Skeletal muscle cell (primary cell): Measurements from ENCODE around the gene CLPTM1L.
"Not testable (repeated sequence)": the region's sequence is repeated elsewhere in the genome, so short reads cannot be mapped to it uniquely, and the experiment has no call there.

Experiments used
- DNase-seq: peaks from one replicate; pipeline ENCODE4 v3.0.0-alpha.2; 2010; ENCODE audit warnings: low read depth
- H3K4me3 ChIP-seq: 2 replicates; pipeline ENCODE4 v1.5.1; 2011; ENCODE audit warnings: low read depth, mild to moderate bottlenecking, control low read depth, low read length, moderate library complexity

The CLPTM1L gene

DNA sequence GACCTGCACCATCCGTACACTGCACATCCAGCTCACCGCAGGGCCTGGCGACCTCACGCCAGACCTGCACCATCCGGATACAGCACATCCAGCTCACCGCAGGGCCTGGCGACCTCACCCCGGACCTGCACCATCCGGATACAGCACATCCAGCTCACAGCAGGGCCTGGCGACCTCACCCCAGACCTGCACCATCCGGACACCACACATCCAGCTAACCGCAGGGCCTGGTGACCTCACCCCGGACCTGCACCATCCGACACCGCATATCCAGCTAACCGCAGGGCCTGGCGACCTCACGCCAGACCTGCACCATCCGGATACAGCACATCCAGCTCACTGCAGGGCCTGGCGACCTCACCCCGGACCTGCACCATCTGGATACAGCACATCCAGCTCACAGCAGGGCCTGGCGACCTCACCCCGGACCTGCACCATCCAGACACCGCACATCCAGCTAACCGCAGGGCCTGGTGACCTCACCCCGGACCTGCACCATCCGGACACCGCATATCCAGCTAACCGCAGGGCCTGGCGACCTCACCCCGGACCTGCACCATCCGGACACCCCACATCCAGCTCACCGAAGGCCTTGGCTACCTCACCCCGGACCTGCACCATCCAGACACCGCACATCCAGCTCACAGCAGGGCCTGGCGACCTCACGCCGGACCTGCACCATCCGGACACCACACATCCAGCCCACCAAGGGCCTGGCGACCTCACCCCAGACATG, 61.7 kb downstream of the CLPTM1L start:
- H3K4me3 ChIP-seq, DNase-seq: not testable (repeated sequence)

DNA sequence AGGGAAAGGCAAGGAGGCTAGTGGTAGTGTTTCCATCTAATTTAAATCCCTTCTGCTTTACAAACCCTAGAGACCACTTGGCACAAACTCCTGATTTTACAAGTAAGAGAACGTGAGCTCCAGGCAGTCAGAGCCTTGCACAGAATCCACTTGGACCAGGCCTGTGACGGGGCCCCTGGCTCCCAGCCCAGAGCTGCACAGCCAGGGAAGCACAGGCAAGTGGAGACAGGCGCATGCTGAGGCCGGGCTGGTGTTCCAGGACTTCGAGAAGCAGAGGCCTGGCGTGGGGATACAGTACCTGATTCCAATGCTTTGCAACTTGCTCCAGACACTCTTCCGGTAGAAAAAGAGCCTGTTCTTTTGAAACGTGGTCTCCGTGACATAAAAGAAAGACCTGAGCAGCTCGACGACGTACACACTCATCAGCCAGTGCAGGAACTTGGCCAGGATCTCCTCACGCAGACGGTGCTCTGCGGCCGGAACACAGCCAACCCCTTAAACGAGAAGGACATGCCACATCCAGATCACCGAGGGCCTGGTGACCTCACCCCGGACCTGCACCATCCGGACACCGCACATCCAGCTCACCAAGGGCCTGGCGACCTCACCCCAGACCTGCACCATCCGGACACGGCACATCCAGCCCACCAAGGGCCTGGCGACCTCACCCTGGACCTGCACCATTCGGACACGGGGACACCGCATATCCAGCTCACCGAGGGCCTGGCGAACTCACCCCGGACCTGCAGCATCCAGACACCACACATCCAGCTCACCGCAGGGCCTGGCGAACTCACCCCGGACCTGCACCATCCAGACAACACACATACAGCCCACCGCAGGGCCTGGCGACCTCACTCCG, 62.5 kb downstream of the CLPTM1L start:
- no peak for DNase-seq
- H3K4me3 ChIP-seq, result no peak overlapping the region

- H3K4me3 ChIP-seq, result no peak overlapping the region
- no peak for DNase-seq
Measured at GRCh38 chr5:1281038-1281882, 63.6 kb downstream of the CLPTM1L start.

GRCh38 chr5:1280177-1281037, 64.5 kb downstream of the CLPTM1L start:
- no peak for DNase-seq
- no peak overlapping the region for H3K4me3 ChIP-seq

GRCh38 chr5:1279443-1280151, 65.3 kb downstream of the CLPTM1L start:
- DNase-seq, result no peak
- H3K4me3 ChIP-seq, result no peak overlapping the region

GRCh38 chr5:1278656-1279442, 66.0 kb downstream of the CLPTM1L start:
- H3K4me3 ChIP-seq, result no peak overlapping the region
- no peak for DNase-seq

- no peak for DNase-seq
Measured at GRCh38 chr5:1278216-1278615, 66.7 kb downstream of the CLPTM1L start.

DNA sequence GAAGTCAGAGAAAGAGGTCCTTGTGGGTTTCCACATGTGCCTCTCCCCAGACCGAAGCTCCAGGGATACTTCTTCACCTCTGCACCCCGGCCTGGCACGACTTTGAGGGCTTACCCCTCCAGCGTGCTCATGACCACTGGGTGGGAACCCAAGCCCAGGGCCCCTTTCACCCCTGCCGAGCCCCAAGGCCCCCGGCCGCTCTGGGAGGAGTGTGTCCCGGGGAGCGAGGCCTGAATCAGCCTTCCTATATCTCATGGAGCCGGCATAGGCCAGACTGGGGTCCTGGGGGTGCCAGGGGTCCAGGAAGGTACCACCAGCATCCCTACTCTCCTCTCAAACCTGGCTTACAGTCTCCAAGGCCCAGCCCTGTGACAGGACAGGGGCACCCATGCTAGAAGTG, 67.1 kb downstream of the CLPTM1L start:
- no peak overlapping the region for H3K4me3 ChIP-seq
- DNase-seq, result no peak

More at GRCh38 chr5:1278216-1278615, 66.7 kb downstream of the CLPTM1L start:
- no peak overlapping the region for H3K4me3 ChIP-seq

- H3K4me3 ChIP-seq, result no peak overlapping the region
- DNase-seq, result no peak
Measured at GRCh38 chr5:1277331-1277730, 67.6 kb downstream of the CLPTM1L start.

DNA sequence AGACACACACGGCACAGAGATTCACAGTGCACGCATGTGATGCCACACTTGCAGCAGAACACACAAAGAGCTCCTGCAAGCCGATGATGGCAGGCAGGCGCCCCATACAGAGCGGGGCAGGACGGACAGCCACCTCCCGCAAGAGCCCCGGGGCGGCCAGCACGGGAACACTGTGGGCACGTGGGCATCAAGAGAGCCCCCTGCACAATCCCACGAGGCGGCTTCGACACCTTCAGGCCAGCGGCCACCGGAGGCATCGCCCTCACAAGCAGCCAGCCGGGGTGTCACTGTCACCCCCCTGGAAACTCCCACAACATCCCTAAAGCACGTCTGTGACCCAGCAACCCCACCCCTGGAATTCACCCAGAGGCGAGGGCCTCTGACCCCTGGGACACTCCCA, 68.0 kb downstream of the CLPTM1L start:
- no peak for DNase-seq

GRCh38 chr5:1275397-1276391, 69.2 kb downstream of the CLPTM1L start:
- not testable (repeated sequence) for DNase-seq, H3K4me3 ChIP-seq

More for the DNA sequence above, 68.0 kb downstream of the CLPTM1L start:
- no peak overlapping the region for H3K4me3 ChIP-seq

- DNase-seq, result no peak
- H3K4me3 ChIP-seq, result no peak overlapping the region
Measured at GRCh38 chr5:1274471-1274870, 70.4 kb downstream of the CLPTM1L start.

DNA sequence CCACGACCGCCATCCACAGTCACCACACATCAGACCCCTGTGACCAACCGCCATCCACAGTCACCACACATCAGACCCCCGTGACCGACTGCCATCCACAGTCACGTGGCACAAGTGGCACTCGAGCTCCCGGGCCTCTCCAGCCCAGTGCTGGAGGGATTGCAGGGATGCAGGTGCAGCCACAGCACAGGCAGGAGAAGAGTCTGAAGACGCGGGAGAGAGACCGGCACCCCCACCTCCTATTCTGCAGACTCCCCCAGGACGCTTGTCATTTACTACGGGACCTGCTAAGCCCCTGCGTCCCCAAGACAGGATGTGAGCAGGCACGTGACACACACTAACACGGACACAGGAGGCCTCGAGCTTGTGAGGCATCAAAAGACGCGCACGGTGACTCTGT, 71.2 kb downstream of the CLPTM1L start:
- DNase-seq, result no peak
- H3K4me3 ChIP-seq, result no peak overlapping the region

GRCh38 chr5:1272201-1272600, 72.7 kb downstream of the CLPTM1L start:
- no peak overlapping the region for H3K4me3 ChIP-seq
- no peak for DNase-seq

DNA sequence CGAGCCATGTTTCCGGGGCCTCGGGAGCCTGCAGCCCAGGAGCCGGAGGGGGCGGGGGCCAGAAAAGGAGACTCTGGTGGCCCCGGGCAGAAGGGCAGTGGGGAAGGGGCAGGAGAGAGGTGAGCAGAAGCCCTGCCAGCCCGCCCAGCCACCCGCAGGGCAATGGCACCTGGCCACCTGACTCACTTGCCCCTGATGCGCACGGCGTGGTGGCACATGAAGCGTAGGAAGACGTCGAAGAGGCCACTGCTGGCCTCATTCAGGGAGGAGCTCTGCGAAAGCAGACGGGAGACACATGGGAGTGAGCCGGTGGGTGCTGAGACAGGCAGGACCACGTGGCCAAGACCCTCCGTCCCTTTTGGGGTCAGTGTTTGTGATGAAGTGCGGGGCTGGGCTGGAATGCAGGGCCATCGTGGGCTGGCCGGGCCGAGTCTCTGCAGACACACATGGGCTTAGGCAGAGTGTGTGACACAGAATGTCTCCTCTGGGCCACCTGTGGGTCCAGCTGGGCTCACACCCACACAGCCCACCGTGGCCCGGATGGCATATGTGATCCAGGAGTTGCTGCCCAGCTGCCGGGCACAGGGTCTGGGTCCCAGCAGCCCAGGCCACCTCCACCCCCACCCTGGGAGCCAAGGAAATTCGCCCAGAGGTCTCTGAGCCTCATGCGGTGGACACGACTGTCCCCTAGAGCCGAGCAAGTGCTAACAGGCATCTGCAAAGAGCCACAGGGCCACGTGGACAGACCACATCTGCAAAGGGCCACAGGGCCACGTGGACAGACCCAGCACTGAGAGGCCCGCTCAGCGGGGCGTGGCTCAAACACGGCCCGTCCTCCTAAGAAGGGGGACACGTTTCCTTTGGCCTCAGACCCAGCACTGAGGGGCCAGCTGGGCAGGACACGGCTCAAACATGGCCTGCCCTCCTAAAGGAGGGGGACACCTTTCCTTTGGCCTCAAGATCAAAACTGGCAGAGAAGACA, 73.7 kb downstream of the CLPTM1L start:
- H3K4me3 ChIP-seq, result no peak overlapping the region
- DNase-seq, result no peak
